Colonic mucosa (tissue), 4 donors: ENCODE measurements around the gene PEG3. TPM values are rescaled to one million over a fixed set of nuclear protein-coding genes. Genes with fewer than 3 reads are reported as not detected.

Source experiments
- DNase-seq: peaks from one replicate; pipeline ENCODE4 v3.0.0-alpha.2; 2020
- H3K27ac ChIP-seq: fragments of 200-600 bp; one replicate; pipeline ENCODE4 v1.8.0; 2021
- H3K27me3 ChIP-seq: fragments of 200-600 bp; one replicate; pipeline ENCODE4 v1.8.0; 2021
- H3K36me3 ChIP-seq: fragments of 200-600 bp; one replicate; pipeline ENCODE4 v1.8.0; 2021
- H3K4me1 ChIP-seq: fragments of 200-600 bp; one replicate; pipeline ENCODE4 v1.8.0; 2021; ENCODE audit warnings: mild to moderate bottlenecking
- H3K4me3 ChIP-seq: fragments of 200-600 bp; one replicate; pipeline ENCODE4 v1.8.0; 2021
- H3K9ac ChIP-seq, 2 donors: one replicate each; pipeline ENCODE4 v1.7.0; 2013; ENCODE audit warnings: control low read depth in 2 of 2, low read depth in 2 of 2, low read length in 2 of 2
- H3K9me3 ChIP-seq: fragments of 200-600 bp; one replicate; pipeline ENCODE4 v1.8.0; 2021
- intact Hi-C: fragments of 100-400 bp; cut with DNase I; formaldehyde crosslinking; loops from one replicate; pipeline ENCODE4 v1.14.1; 2022
- total RNA-seq, 2 donors: library from RNA; stranded (reverse); fragmentation: NEBNext Ultra II Directional in 1 of 2; extraction: Animal tissue kit (Norgen Biotek cat#: 25700) in 1 of 2; gene quantifications; one replicate each; pipeline ENCODE4 v1.2.1, GENCODE V29; 2021
- TF ChIP-seq, protein P1 (sequence below): fragments of 200-600 bp; IDR thresholded peaks from one replicate; pipeline ENCODE4 v1.8.0; 2022; ENCODE audit warnings: antibody characterized with exemption, mild to moderate bottlenecking
- donor health status: healthy.
- donor health status: DM: no; HTN: no; CAD: no.
- donor health status: DM: no; HTN: no; CAD: no.

The PEG3 gene
- total RNA-seq, 2 donors from 2014 or later: 1.4 to 2.8 TPM

DNA sequence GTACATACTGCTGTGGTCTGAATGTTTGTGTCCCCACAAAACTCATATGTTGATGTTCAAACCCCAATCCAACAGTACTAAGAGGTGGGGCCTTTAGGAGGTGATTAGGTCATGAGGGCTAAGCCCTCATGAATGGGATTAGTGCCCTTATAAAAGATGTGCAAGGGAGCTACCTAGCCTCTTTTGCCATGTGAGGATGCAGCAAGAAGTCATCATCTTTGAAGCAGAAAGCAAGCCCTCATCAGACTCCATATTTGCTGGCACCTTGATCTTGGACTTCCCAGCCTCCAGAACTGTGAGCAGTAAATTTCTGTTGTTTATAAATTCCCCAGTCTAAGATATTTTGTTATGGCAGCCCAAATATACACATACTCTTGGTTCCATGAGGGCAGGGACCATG lies 33.9 kb downstream of the PEG3 start:
- Histone ChIP-seq H3K4me1 (no peaks in the 10 kb centered on the region), H3K9me3 (no peaks in the 10 kb centered on the region), H3K27ac (no peak overlapping the region), H3K9ac (no peak overlapping the region), H3K36me3 (no peaks in the 10 kb centered on the region), H3K4me3 (no peak overlapping the region), H3K27me3 (no peaks in the 10 kb centered on the region)
- no peak for DNase-seq
- intact Hi-C loops: no loop called here
- TF ChIP-seq, protein P1, sequence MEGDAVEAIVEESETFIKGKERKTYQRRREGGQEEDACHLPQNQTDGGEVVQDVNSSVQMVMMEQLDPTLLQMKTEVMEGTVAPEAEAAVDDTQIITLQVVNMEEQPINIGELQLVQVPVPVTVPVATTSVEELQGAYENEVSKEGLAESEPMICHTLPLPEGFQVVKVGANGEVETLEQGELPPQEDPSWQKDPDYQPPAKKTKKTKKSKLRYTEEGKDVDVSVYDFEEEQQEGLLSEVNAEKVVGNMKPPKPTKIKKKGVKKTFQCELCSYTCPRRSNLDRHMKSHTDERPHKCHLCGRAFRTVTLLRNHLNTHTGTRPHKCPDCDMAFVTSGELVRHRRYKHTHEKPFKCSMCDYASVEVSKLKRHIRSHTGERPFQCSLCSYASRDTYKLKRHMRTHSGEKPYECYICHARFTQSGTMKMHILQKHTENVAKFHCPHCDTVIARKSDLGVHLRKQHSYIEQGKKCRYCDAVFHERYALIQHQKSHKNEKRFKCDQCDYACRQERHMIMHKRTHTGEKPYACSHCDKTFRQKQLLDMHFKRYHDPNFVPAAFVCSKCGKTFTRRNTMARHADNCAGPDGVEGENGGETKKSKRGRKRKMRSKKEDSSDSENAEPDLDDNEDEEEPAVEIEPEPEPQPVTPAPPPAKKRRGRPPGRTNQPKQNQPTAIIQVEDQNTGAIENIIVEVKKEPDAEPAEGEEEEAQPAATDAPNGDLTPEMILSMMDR: no peak

Other genes with a start within 250 kb of the PEG3 start
- gene ZNF71, start 245.4 kb downstream of the PEG3 start, total RNA-seq: 1 to 10 TPM; 2.6 to 3.9 TPM
- gene SMIM17, start 197.6 kb downstream of the PEG3 start, total RNA-seq: not detected
- gene ZNF835, start 169.0 kb downstream of the PEG3 start, total RNA-seq: 1 to 10 TPM; 1.1 to 1.3 TPM
- not detected for gene ZIM2, start within 50 bp of the PEG3 start, total RNA-seq